Epidermal melanocyte (primary cell): ENCODE measurements around the gene SDCCAG8.

Experiments
- DNase-seq: peaks from one replicate; pipeline ENCODE4 v3.0.0; 2011; ENCODE audit warnings: low spot score; ENCODE audit not compliant: insufficient read length

SDCCAG8 gene

DNA sequence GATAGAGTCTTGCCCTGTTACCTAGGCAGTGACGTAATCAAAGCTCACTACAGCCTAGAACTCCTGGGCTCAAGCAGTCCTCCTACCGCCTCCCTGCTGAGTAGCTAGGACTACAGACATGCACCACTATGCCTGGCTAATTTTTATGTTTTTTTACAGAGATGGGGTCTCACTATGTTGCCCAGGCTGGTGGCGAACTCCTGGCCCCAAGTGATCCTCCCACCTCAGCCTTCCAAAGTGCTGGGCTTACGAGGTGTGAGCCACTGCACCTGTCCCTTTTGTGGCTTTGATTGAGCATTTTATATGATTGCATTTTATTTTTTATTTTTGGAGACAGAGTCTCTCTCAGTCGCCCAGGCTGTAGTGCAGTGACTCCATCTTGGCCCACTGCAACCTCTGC lies 25.8 kb downstream of the SDCCAG8 start:
- DNase-seq = no peak

DNA sequence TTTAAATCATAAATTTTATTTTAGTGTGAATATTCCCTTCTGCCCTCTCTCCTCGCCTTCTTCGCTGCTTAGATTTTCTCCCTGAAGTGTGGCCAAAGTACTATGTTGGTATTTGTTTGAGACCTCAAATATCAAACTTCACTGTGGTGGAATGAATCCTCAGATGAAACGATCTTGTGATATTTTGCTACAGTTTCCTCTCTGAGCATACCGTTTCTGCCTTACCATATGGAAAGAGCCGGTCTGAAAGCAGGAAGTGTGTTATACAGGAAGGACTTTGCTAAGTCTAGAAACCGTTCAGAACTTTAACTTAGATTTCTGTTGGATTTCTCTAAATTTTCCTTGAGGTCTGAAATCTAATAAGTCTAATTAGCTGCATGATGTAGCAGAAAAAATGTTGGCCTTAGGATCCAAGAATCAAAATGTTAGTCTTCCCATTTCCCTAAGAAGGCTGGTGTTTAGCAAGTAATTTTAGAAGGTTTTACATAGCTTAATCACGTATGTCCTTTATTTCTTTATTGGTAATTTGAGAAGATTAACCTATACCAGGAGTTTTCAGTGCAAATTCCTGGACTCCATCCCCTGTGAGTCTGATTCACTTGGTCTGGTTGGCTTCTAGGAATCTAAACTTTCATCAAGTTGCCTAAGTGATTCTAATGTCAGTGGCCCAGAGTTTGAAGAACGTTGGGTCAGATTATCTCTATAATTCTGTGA lies 30.7 kb downstream of the SDCCAG8 start:
- DNase-seq = no peak

DNA sequence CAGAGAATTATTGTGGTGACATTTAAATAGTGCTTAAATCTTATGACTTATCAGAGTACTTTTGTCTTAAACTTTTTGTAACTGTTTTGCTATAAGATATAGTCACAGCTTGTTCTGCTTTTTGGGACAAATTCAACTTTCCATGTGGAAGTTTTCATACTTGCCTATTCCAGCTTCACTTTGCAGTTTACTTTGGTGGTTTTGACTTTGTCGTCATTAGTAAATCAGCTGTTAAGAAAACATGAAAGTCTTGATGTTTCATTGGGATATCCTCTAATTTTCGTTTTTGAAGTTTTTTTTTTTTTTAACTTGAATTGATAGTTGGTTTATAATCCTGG lies 31.3 kb downstream of the SDCCAG8 start:
- no peak for DNase-seq

- DNase-seq = no peak
Measured at GRCh38 chr1:243287652-243288051, 31.8 kb downstream of the SDCCAG8 start.

GRCh38 chr1:243288062-243288461 lies 32.2 kb downstream of the SDCCAG8 start:
- DNase-seq = no peak

- DNase-seq = no peak
Measured at GRCh38 chr1:243291292-243291691, 35.5 kb downstream of the SDCCAG8 start.

DNA sequence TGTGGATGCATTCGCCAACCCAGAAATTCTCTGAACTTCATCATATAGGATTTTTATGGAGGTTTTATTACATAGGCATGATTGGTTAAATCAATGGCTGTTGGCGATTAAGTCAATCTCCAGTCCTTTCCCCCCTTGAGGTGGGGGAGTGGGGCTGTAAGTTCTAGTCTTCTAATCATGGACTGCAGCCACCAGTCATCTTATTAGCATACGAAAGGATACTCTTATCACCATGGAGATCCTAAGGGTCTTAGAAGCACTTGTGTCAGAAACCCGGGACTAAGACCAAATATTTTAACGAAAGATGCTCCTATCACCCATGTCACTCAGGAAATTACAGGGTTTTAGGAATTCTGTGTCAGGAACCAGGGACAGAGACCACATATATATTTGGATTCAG lies 36.3 kb downstream of the SDCCAG8 start:
- no peak for DNase-seq

GRCh38 chr1:243293941-243294722 lies 38.3 kb downstream of the SDCCAG8 start:
- DNase-seq = no peak

- DNase-seq = no peak
Measured at GRCh38 chr1:243294723-243295121, 38.9 kb downstream of the SDCCAG8 start.

GRCh38 chr1:243299069-243299468 lies 43.2 kb downstream of the SDCCAG8 start:
- DNase-seq = no peak

DNA sequence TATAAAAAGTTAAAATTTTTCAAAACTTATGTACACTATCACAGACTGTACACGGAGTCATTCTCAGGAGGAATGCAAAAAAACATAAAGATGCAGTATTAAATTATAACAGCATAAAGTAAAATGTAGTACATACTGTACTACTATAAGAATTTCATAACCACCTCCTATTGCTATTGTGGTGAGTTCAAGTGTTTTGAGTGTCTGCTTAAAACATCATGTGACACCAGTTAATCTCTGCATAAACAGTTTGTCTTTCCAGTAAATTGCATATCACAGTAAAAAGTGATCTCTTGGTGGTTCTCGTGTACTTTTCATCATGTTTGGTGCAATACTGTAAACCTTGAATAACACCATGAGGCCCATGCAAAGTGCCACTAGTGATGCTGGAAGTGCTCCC lies 45.2 kb downstream of the SDCCAG8 start:
- DNase-seq = no peak

- DNase-seq = no peak
Measured at GRCh38 chr1:243311809-243312208, 56.0 kb downstream of the SDCCAG8 start.

- DNase-seq = no peak
Measured at GRCh38 chr1:243312952-243313634, 57.3 kb downstream of the SDCCAG8 start.

- no peak for DNase-seq
Measured at GRCh38 chr1:243313635-243314536, 58.0 kb downstream of the SDCCAG8 start.

GRCh38 chr1:243315455-243315854 lies 59.6 kb downstream of the SDCCAG8 start:
- DNase-seq = no peak

GRCh38 chr1:243315893-243316292 lies 60.1 kb downstream of the SDCCAG8 start:
- no peak for DNase-seq

- no peak for DNase-seq
Measured at GRCh38 chr1:243316366-243316989, 60.6 kb downstream of the SDCCAG8 start.

- no peak for DNase-seq
Measured at GRCh38 chr1:243320224-243320623, 64.4 kb downstream of the SDCCAG8 start.

DNA sequence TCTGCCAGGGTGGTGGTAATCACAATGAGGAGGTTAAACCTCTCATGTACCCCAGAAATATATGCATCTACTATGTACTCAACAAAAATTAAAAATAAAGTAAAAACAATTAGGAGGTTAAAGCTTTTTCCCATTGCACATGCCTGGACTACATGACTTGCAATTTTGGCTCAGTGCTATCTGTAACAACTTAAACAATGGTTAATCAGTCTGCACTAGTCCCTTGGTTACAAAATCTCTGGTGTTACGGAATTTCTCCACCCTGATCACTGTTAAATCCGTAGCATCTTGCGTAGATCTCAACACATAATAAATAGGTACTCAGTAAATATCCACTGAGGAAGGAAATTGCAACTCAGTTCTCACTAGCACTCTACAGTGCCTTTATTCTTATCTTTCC lies 66.5 kb downstream of the SDCCAG8 start:
- DNase-seq = no peak

DNA sequence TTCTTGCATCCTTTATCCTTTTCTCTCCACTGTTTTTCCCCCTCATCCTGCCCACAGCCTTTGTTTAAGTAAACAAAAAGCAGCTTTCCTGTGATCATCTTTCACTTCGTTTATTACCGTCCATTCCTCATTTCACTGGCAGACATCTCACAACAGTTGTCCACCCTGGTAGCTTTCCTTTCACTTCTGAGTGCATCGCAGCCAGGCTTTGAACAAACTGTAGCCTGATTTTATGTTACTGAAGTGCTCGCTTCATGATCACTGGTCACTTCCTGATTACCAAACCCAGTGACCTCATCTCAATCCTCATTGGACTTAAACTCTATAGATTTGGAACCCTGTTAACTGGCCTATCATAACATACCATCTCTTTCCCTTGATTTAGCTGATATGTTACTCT lies 67.7 kb downstream of the SDCCAG8 start:
- DNase-seq = no peak

DNA sequence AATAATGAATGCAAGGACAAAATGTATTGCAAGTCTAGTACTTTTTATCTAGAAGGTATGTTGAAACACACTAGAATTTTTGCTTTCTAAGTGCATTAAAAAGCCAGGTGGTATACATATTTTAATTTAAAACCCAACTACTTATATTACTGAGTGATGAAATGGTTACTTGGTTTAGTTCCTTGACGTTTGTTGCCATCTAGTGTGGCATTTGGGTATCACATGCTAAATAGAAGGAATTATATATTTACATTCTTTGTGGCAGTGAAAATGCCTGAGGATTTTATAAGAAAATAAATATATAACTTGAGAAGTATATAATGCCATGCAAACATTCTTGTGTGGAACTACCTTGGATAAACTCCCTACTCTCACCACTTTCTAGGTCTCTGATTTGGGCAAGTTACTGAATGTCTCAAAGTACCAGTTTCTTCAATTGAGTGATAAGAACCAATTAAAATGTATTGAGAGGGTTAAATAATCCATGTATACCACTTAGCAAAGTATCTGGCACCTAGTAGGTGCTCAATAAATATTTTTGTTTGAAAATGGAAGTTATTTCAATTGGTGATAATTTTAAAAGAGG lies 69.6 kb downstream of the SDCCAG8 start:
- DNase-seq = peak; percentile 36
